Dendritic cell treated with granulocyte-macrophage colony-stimulating factor and Interleukin-4, amounts not matched to agents 40 ng/mL and 50 ng/mL, for 4 days (primary cell): ENCODE data around the gene SPINK7.
"Not testable (repeated sequence)": the region's sequence is repeated elsewhere in the genome, so short reads cannot be mapped to it uniquely, and the experiment has no call there.

Source experiments
- H3K27ac Mint-ChIP-seq: one replicate; pipeline ENCODE4 v1.8.0; 2022; ENCODE audit warnings: mild to moderate bottlenecking, mixed read lengths
- H3K27me3 Mint-ChIP-seq: one replicate; pipeline ENCODE4 v1.8.0; 2022; ENCODE audit warnings: mild to moderate bottlenecking, mixed read lengths
- H3K36me3 Mint-ChIP-seq: one replicate; pipeline ENCODE4 v1.8.0; 2022; ENCODE audit warnings: low read depth, mixed read lengths
- H3K4me1 Mint-ChIP-seq: one replicate; pipeline ENCODE4 v1.8.0; 2022; ENCODE audit warnings: low read depth, mixed read lengths
- H3K4me3 Mint-ChIP-seq: one replicate; pipeline ENCODE4 v1.8.0; 2022; ENCODE audit warnings: mild to moderate bottlenecking, moderate library complexity, mixed read lengths
- H3K9me3 Mint-ChIP-seq: one replicate; pipeline ENCODE4 v1.8.0; 2022; ENCODE audit warnings: mixed read lengths
- intact Hi-C: fragments of 100-400 bp; cut with micrococcal nuclease; formaldehyde crosslinking; loops from one replicate; pipeline ENCODE4 v1.15.0; 2022

Gene SPINK7

GRCh38 chr5:148320011-148320963 lies 8.1 kb downstream of the SPINK7 start:
- H3K4me3 Mint-ChIP-seq, result peak overlapping the region; percentile 75
- H3K36me3 Mint-ChIP-seq, H3K9me3 Mint-ChIP-seq, H3K4me1 Mint-ChIP-seq, intact Hi-C loops: not testable (repeated sequence)
- H3K27me3 Mint-ChIP-seq, result peaks cover 12% of the 10 kb centered on the region
- H3K27ac Mint-ChIP-seq, result peak overlapping the region; percentile 58

- H3K9me3 Mint-ChIP-seq, result peaks cover 6% of the 10 kb centered on the region
- H3K27ac Mint-ChIP-seq, result no peak overlapping the region
- no peaks in the 10 kb centered on the region for H3K4me1 Mint-ChIP-seq
- H3K4me3 Mint-ChIP-seq, result no peak overlapping the region
- intact Hi-C loops, result no loop called here
- H3K27me3 Mint-ChIP-seq, result no peaks in the 10 kb centered on the region
- H3K36me3 Mint-ChIP-seq, result no peaks in the 10 kb centered on the region
These were observed 21.1 kb downstream of the SPINK7 start for GRCh38 chr5:148333262-148333849.

GRCh38 chr5:148335259-148335658 lies 23.0 kb downstream of the SPINK7 start, which contains the start of gene SPINK9:
TSS of gene SPINK9 (plus strand) at chr5:148335559. CDS start at chr5:148335614, 55 bp downstream.
- Mint-ChIP-seq H3K27me3 (no peaks in the 10 kb centered on the region), H3K4me1 (no peaks in the 10 kb centered on the region), H3K36me3 (no peaks in the 10 kb centered on the region), H3K4me3 (no peak within 1 kb of the TSS), H3K9me3 (peaks cover 6% of the 10 kb centered on the region), H3K27ac (no peak within 1 kb of the TSS)
- intact Hi-C loops, result no loop called here

- Mint-ChIP-seq H3K4me1 (no peaks in the 10 kb centered on the region), H3K27ac (no peak overlapping the region), H3K27me3 (no peaks in the 10 kb centered on the region), H3K4me3 (no peak overlapping the region), H3K9me3 (no peaks in the 10 kb centered on the region), H3K36me3 (no peaks in the 10 kb centered on the region)
- intact Hi-C loops, result no loop called here
These were observed 24.6 kb downstream of the SPINK7 start for GRCh38 chr5:148336704-148337435.

- H3K4me1 Mint-ChIP-seq, result peaks cover 17% of the 10 kb centered on the region
- intact Hi-C loops, result no loop called here
- no peak overlapping the region for H3K27ac Mint-ChIP-seq
- no peaks in the 10 kb centered on the region for H3K36me3 Mint-ChIP-seq
- H3K9me3 Mint-ChIP-seq, result no peaks in the 10 kb centered on the region
- no peak overlapping the region for H3K4me3 Mint-ChIP-seq
- H3K27me3 Mint-ChIP-seq, result no peaks in the 10 kb centered on the region
These were observed 30.3 kb downstream of the SPINK7 start for GRCh38 chr5:148342371-148343045.

GRCh38 chr5:148343046-148343407 lies 30.8 kb downstream of the SPINK7 start:
- no peaks in the 10 kb centered on the region for H3K36me3 Mint-ChIP-seq
- H3K4me3 Mint-ChIP-seq, result no peak overlapping the region

GRCh38 chr5:148343603-148344487 lies 31.6 kb downstream of the SPINK7 start:
- Mint-ChIP-seq H3K9me3 (no peaks in the 10 kb centered on the region), H3K36me3 (no peaks in the 10 kb centered on the region), H3K27me3 (no peaks in the 10 kb centered on the region), H3K4me1 (peaks cover 17% of the 10 kb centered on the region), H3K27ac (peak overlapping the region; percentile 81), H3K4me3 (no peak overlapping the region)
- intact Hi-C loops, result no loop called here

More at GRCh38 chr5:148343046-148343407, 30.8 kb downstream of the SPINK7 start:
- Mint-ChIP-seq H3K9me3 (no peaks in the 10 kb centered on the region), H3K27ac (peak overlapping the region; percentile 81), H3K4me1 (peaks cover 17% of the 10 kb centered on the region), H3K27me3 (no peaks in the 10 kb centered on the region)
- intact Hi-C loops, result no loop called here

GRCh38 chr5:148347706-148348105 lies 35.5 kb downstream of the SPINK7 start:
- H3K36me3 Mint-ChIP-seq, result no peaks in the 10 kb centered on the region
- H3K27ac Mint-ChIP-seq, result no peak overlapping the region
- H3K27me3 Mint-ChIP-seq, result no peaks in the 10 kb centered on the region
- H3K4me3 Mint-ChIP-seq, result no peak overlapping the region
- H3K9me3 Mint-ChIP-seq, result no peaks in the 10 kb centered on the region
- intact Hi-C loops, result no loop called here
- peaks cover 13% of the 10 kb centered on the region for H3K4me1 Mint-ChIP-seq

- H3K9me3 Mint-ChIP-seq, result no peaks in the 10 kb centered on the region
- no peaks in the 10 kb centered on the region for H3K4me1 Mint-ChIP-seq
- H3K4me3 Mint-ChIP-seq, result no peak overlapping the region
- H3K27ac Mint-ChIP-seq, result no peak overlapping the region
- no peaks in the 10 kb centered on the region for H3K36me3 Mint-ChIP-seq
- intact Hi-C loops, result no loop called here
- H3K27me3 Mint-ChIP-seq, result no peaks in the 10 kb centered on the region
These were observed 40.5 kb downstream of the SPINK7 start for GRCh38 chr5:148352696-148353095.

GRCh38 chr5:148353634-148354033 lies 41.4 kb downstream of the SPINK7 start:
- intact Hi-C loops, result no loop called here
- no peak overlapping the region for H3K27ac Mint-ChIP-seq

GRCh38 chr5:148364343-148364742 lies 52.1 kb downstream of the SPINK7 start:
- intact Hi-C loops, result no loop called here
- Mint-ChIP-seq H3K27ac (no peak overlapping the region), H3K4me1 (no peaks in the 10 kb centered on the region), H3K36me3 (no peaks in the 10 kb centered on the region), H3K4me3 (no peak overlapping the region), H3K27me3 (no peaks in the 10 kb centered on the region), H3K9me3 (no peaks in the 10 kb centered on the region)

More at GRCh38 chr5:148353634-148354033, 41.4 kb downstream of the SPINK7 start:
- Mint-ChIP-seq H3K36me3 (no peaks in the 10 kb centered on the region), H3K9me3 (no peaks in the 10 kb centered on the region), H3K27me3 (no peaks in the 10 kb centered on the region), H3K4me3 (no peak overlapping the region), H3K4me1 (no peaks in the 10 kb centered on the region)
